ENCODE measurements around the gene PLSCR5.

DNA sequence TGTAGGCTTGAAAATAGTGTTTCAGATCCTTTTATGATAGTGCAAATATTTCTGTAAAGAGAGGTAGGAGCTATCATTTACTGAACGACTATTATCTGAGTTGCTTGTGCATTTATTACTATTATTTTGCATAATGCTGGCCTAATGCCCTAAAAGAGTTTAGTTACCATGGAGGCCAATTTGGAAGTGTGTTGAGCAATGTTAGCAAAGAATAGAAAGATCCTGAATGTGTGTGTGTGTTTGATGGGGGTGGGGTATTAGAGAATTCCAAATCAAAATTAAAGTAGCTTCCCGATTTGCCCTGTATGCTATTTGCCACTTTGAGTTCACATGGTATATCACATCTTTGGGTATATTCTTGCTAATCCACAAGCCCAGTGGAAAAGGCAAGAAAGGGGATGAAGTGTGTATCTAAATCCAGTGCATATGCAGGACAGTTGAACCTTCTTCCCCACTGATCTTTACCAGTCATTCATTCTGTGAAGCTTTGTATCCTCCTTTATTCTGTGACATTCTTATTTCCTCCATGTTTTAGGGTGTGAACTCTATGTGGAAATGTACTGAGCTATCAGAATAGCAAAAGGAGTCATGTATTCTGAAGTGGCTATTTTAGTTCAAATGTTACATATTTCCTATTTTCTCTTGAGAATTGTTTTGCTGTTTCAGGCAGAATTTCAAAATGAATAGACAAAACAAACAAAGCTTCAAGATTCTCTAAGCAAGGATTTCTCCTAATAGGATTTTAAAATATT, 45.7 kb upstream of the PLSCR5 start:
- no peak for TF ChIP-seq CTCF (IDR thresholded peaks at IDR 0.05; ENCODE audit: insufficient read depth, low read depth, low read length)
- TF ChIP-seq EZH2 (IDR thresholded peaks at IDR 0.05; ENCODE audit: insufficient read depth, low read length), result no peak
